HG03442 (cell line): ENCODE results near the gene IGF2BP2.

Source experiments
- ATAC-seq: cut with Tn5 transposase; IDR thresholded peaks from one replicate; pipeline ENCODE4 v1.9.1; 2021; ENCODE audit warnings: mild to moderate bottlenecking, moderate library complexity; ENCODE audit not compliant: unreplicated experiment

Gene IGF2BP2

DNA sequence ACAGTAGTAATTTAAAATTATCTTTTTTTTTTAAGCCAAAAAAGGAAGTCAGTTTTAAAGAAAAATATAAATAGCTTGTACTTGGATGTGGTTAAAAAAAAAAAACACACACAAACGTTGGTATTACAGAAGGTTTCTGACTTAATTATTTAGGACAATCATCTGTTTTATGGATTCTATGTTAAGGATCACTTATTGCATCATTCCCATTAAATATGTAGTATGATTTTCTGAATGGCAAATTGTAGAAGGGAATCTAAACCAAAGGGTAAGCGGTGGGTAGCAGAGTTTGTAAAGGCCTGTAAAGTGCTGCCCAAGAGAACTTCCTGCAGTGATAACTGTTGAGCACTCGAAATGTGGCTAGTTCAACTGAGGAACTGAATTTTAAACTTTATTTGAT is 230.8 kb downstream of the IGF2BP2 start:
- no peak for ATAC-seq
